ENCODE results near the gene CNTNAP2.

- TF ChIP-seq POLR2A (IDR thresholded peaks at IDR 0.05): no peak
- no peak for TF ChIP-seq CTCF (IDR thresholded peaks at IDR 0.05)
- TF ChIP-seq EP300 (IDR thresholded peaks at IDR 0.05): no peak
- TF ChIP-seq POLR2AphosphoS5 (IDR thresholded peaks at IDR 0.05): no peak
Observed at GRCh38 chr7:147593271-147594057, 1476.9 kb downstream of the CNTNAP2 start.

Data from stomach (tissue), 4 donors.